ENCODE measurements around the gene RBM24. TPM values are rescaled to one million over a fixed set of nuclear protein-coding genes. Genes with fewer than 3 reads are reported as not detected.

RBM24 gene
- total RNA-seq, 1 experiment from 2014 or later: 3.3 TPM

- ChIA-PET CTCF (no interaction called here), POLR2A (no interaction called here), RAD21 (ENCODE audit: low non-redundant PET in 1 of 2, low total read pairs in 2 of 2, uncharacterized antibody in 2 of 2, unreplicated experiment in 2 of 2) (no interaction called here)
- TF ChIP-seq RAD21 (IDR thresholded peaks at IDR 0.05; ENCODE audit: low read depth): no peak
- TF ChIP-seq EZH2phosphoT487 (IDR thresholded peaks at IDR 0.05; ENCODE audit: borderline replicate concordance): no peak
- no peak for TF ChIP-seq POLR2A (IDR thresholded peaks at IDR 0.05; ENCODE audit: borderline replicate concordance, extremely low read depth, insufficient read depth, insufficient read length)
- TF ChIP-seq ZNF274 (IDR thresholded peaks at IDR 0.05; ENCODE audit: low read depth, low read length): no peak
- TF ChIP-seq SRF (IDR thresholded peaks at IDR 0.05; ENCODE audit: low read depth): no peak
- no peak for TF ChIP-seq TCF7L2 (IDR thresholded peaks at IDR 0.05; ENCODE audit: borderline replicate concordance, extremely low read depth, insufficient read depth, insufficient read length)
- TF ChIP-seq ATF3 (IDR thresholded peaks at IDR 0.05): no peak
- no peak for TF ChIP-seq CBX3 (IDR thresholded peaks at IDR 0.05; ENCODE audit: low read depth)
- TF ChIP-seq SIN3A (IDR thresholded peaks at IDR 0.05; ENCODE audit: low read depth): no peak
- no peak for TF ChIP-seq ZFX (IDR thresholded peaks at IDR 0.05)
- TF ChIP-seq JUND (IDR thresholded peaks at IDR 0.05): no peak
- TF ChIP-seq FOSL1 (IDR thresholded peaks at IDR 0.05; ENCODE audit: low read depth): no peak
- TF ChIP-seq CTCF (IDR thresholded peaks at IDR 0.05 in 2 of 3, conservative IDR thresholded peaks at IDR 0.05 in 1 of 3; ENCODE audit: borderline replicate concordance in 1 of 3, insufficient read depth in 1 of 3, low read depth in 2 of 3, low read length in 2 of 3): no peak
- no peak for TF ChIP-seq YY1 (IDR thresholded peaks at IDR 0.05; ENCODE audit: extremely low read depth, insufficient replicate concordance, low read depth, low read length)
- no peak for TF ChIP-seq SP1 (IDR thresholded peaks at IDR 0.05; ENCODE audit: low read depth)
- no peak for TF ChIP-seq POLR2AphosphoS5 (IDR thresholded peaks at IDR 0.05; ENCODE audit: low read depth, low read length)
- TF ChIP-seq CEBPB (IDR thresholded peaks at IDR 0.05; ENCODE audit: low read depth): no peak
- no peak for TF ChIP-seq ELF1 (IDR thresholded peaks at IDR 0.05; ENCODE audit: borderline replicate concordance, low read depth)
- Histone ChIP-seq H3K36me3 (ENCODE audit: control insufficient read depth in 1 of 2, insufficient read depth in 2 of 2, low read length in 2 of 2) (no peaks in the 10 kb centered on the region), H3K27ac (ENCODE audit: low read depth, low read length) (no peak overlapping the region), H3K9me3 (ENCODE audit: control insufficient read depth in 1 of 2, insufficient read depth in 1 of 2, low read depth in 1 of 2, low read length in 2 of 2) (no peaks in the 10 kb centered on the region), H3K4me2 (ENCODE audit: low read length) (no peak overlapping the region), H4K20me1 (ENCODE audit: insufficient read depth) (no peaks in the 10 kb centered on the region), H3K4me1 (ENCODE audit: control insufficient read depth in 1 of 2, insufficient read depth in 2 of 2, low read length in 2 of 2) (0 out of 4 replicates have a peak, but pooled peaks cover 0 to 2% of the 10 kb centered on the region in 2 experiments), H3K4me3 (replicated peaks in 1 of 2; ENCODE audit: low read depth in 1 of 2, low read length in 2 of 2) (no peak overlapping the region), H3K79me2 (ENCODE audit: insufficient read depth, low read length) (no peaks in the 10 kb centered on the region), H2AFZ (ENCODE audit: low read depth, low read length, poor library complexity, severe bottlenecking) (no peak overlapping the region), H3K27me3 (ENCODE audit: insufficient read depth, low read length) (no peaks in the 10 kb centered on the region), H3K9ac (ENCODE audit: low read length) (no peak overlapping the region), H3K9me2 (ENCODE audit: insufficient read depth) (no peaks in the 10 kb centered on the region)
- ATAC-seq (no peak), DNase-seq (ENCODE audit: low read depth, low spot score) (no peak)
- intact Hi-C loops (cut with micrococcal nuclease): no loop called here
- no TSS peak for BruUV-seq (replicated peaks)
These were observed 10.6 kb downstream of the RBM24 start for GRCh38 chr6:17291778-17292177.

Data from HCT116 (cell line).